Mucosa of descending colon (tissue), 3 donors: Measurements from ENCODE around the gene DPYSL5. TPM values are rescaled to one million over a fixed set of nuclear protein-coding genes. Genes with fewer than 3 reads are reported as not detected.
A peak's percentile ranks its signal among the peaks of the same experiment; 100 is the strongest.

Source experiments
- ATAC-seq: fragments of 200-7000 bp; cut with Tn5 transposase; one replicate; pipeline ENCODE4 v1.9.1; 2020; ENCODE audit warnings: mild to moderate bottlenecking, moderate library complexity
- DNase-seq, 3 donors: peaks; one replicate each; pipeline ENCODE4 v3.0.0-alpha.2; 2020
- H3K36me3 ChIP-seq: fragments of 200-600 bp; one replicate; pipeline ENCODE4 v1.8.0; 2021; ENCODE audit warnings: low read depth, mild to moderate bottlenecking
- H3K4me1 ChIP-seq: fragments of 200-600 bp; one replicate; pipeline ENCODE4 v1.8.0; 2021; ENCODE audit warnings: low read depth, mild to moderate bottlenecking
- H3K4me3 ChIP-seq: fragments of 200-600 bp; one replicate; pipeline ENCODE4 v1.8.0; 2021; ENCODE audit warnings: mild to moderate bottlenecking
- H3K9me3 ChIP-seq: fragments of 200-600 bp; one replicate; pipeline ENCODE4 v1.8.0; 2021; ENCODE audit warnings: mild to moderate bottlenecking
- CTCF ChIP-seq: fragments of 200-600 bp; IDR thresholded peaks from one replicate; pipeline ENCODE4 v1.8.0; 2022; ENCODE audit warnings: antibody characterized with exemption, mild to moderate bottlenecking
- intact Hi-C, 2 donors: fragments of 100-400 bp; cut with DNase I in 1 of 2; cut with micrococcal nuclease in 1 of 2; formaldehyde crosslinking; loops; one replicate each; pipeline versions ENCODE4 v1.11.0 to v1.11.1; 2022; cut with DNase I, micrococcal nuclease
- total RNA-seq, 3 donors: library from RNA; stranded (reverse); fragmentation: NEBNext Ultra II Directional in 2 of 3; extraction: Animal tissue kit (Norgen Biotek cat#: 25700) in 2 of 3; gene quantifications; one replicate each; pipeline versions ENCODE4 v1.2.1 to v1.2.4, GENCODE V29; 2021 to 2023
- donor health status: DM: no; HTN: no; CAD: no; lungs with moderate emphysema.
- donor health status: DM: no; HTN: no; CAD: no.
- donor health status: DM: no; HTN: yes; CAD: no.

DPYSL5 gene
- total RNA-seq, 3 donors from 2014 or later = 0.24 to 1.3 (median 0.38) TPM

DNA sequence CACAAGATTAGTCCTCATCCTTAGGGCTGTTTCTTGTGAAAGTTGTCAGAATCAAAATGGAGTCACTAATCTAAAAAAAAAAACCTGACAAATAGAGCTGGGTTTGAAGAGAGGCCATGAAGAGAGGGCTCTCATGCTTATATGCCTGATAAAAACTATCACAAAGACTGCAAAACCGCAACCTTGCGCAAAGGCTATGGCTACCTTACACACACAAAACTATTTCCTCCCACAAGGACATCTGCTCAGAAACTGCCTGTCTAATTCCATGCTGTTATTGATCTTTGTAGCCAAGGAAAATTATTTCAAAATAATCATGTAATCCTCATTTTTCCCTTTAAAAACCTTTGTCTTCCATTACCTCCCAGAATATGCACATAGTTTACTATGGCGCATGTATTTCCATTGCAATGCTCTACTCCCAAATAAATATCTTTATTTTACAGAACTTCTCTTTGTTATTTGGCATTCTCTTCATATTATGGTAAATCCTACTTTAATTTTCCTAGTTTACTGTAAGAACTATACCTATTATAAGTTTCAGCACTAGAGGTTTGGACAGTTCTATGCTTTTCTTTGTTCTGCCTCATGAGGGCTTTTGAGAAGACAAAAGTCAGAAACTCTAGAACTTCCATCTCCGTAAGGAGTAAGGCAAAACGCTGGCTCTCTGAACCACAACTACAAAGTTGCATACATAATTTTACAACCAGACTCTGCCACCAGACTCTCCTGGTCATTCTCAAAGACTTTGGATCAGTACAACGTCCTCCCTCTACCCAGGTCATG lies 9.6 kb upstream of the DPYSL5 start:
- H3K4me3 ChIP-seq = no peak overlapping the region
- DNase-seq = no peak
- no peak for ATAC-seq
- TF ChIP-seq CTCF = no peak
- H3K9me3 ChIP-seq = no peaks in the 10 kb centered on the region
- H3K36me3 ChIP-seq = no peaks in the 10 kb centered on the region
- H3K4me1 ChIP-seq = no peaks in the 10 kb centered on the region
- intact Hi-C loops = no loop called here

DNA sequence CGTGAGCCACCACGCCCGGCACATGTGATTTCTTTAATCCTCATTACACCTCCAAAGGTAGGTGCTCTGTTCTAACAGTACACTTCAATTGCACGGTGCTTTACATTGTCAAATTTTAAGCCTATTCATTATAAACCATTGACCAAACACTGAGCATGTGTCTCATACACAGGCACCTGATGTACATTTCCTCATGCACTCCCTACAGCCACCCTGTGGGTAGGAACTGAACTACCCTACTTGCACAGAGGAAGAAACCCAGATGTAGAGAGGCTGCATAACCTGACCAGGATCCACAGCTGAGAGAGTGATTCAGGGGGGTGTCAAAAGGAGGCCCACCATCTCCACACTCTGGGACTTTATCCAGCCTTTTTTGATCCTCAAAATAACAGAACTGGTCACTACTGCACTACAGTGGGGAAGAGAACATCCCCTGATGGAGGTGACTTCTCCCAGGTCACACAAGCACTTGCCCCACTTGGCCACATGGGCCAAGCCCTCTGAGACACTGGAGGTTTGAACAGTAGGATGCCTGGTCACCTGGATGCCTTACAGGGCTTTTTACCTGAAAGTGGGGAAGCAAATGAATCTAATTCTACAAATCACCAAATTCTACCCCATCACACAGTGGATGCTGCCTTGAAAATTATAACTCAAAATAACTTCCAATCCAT lies 6.9 kb upstream of the DPYSL5 start:
- no peaks in the 10 kb centered on the region for H3K9me3 ChIP-seq
- intact Hi-C loops = no loop called here
- no peak for TF ChIP-seq CTCF
- no peaks in the 10 kb centered on the region for H3K4me1 ChIP-seq
- no peak overlapping the region for H3K4me3 ChIP-seq
- no peaks in the 10 kb centered on the region for H3K36me3 ChIP-seq
- DNase-seq (no peak), ATAC-seq (peak; percentile 56)

GRCh38 chr2:26843041-26843440 lies 4.9 kb upstream of the DPYSL5 start:
- no peak for TF ChIP-seq CTCF
- no peak overlapping the region for H3K4me3 ChIP-seq
- ATAC-seq (no peak), DNase-seq (no peak)
- no peaks in the 10 kb centered on the region for H3K36me3 ChIP-seq
- peaks cover 11% of the 10 kb centered on the region for H3K4me1 ChIP-seq
- intact Hi-C loops = no loop called here
- no peaks in the 10 kb centered on the region for H3K9me3 ChIP-seq

DNA sequence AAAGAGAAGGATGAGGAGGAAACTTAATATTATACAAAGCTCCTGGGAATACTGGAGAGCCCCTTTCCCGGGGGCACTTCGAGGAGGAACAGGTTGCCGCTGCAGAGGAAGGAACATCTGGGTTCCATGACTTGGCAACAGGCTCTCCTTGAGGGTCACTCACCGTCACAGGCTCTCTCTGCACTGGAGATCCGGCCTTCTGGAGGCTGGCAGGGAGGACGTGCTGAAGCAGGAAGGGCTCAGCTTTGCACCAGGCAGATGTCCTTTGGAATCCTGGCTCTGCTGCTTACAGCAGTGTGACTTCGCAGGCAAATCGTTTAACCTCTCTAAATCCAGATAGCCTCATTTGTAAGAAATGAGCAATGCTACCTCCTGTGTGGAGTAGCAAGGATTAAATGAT lies 2.9 kb upstream of the DPYSL5 start:
- Histone ChIP-seq H3K9me3 (no peaks in the 10 kb centered on the region), H3K36me3 (no peaks in the 10 kb centered on the region), H3K4me3 (no peak overlapping the region), H3K4me1 (peaks cover 23% of the 10 kb centered on the region)
- TF ChIP-seq CTCF = no peak
- intact Hi-C loops = loop anchor here (5.0 kb wide), 1 partner anchor 97 kb away; no protein-coding TSS in a partner anchor
- DNase-seq = no peak
- ATAC-seq = no peak

GRCh38 chr2:26846334-26847306 lies 1.3 kb upstream of the DPYSL5 start:
- ATAC-seq (peak; percentile 81), DNase-seq (peak in 2 of 3 donors; percentile 62 to 71)
- intact Hi-C loops = loop anchor here (5.0 kb wide), 1 partner anchor 96 kb away; no protein-coding TSS in a partner anchor
- peaks cover 23% of the 10 kb centered on the region for H3K4me1 ChIP-seq
- TF ChIP-seq CTCF = peak; percentile 49
- no peak overlapping the region for H3K4me3 ChIP-seq
- H3K9me3 ChIP-seq = no peaks in the 10 kb centered on the region
- no peaks in the 10 kb centered on the region for H3K36me3 ChIP-seq
